Ectodermal cell (in vitro differentiated cells): Measurements from ENCODE around the gene ALOX15B.
"Not testable (repeated sequence)": the region's sequence is repeated elsewhere in the genome, so short reads cannot be mapped to it uniquely, and the experiment has no call there.

Source experiments
- H3K27ac ChIP-seq: 2 replicates; pipeline ENCODE4 v1.7.0; 2013; ENCODE audit warnings: mild to moderate bottlenecking, low read depth, low read length; ENCODE audit not compliant: insufficient read depth, poor library complexity, severe bottlenecking
- H3K27me3 ChIP-seq: 2 replicates; pipeline ENCODE4 v1.7.0; 2013; ENCODE audit warnings: mild to moderate bottlenecking, low read length; ENCODE audit not compliant: insufficient read depth, control insufficient read depth, poor library complexity, severe bottlenecking
- H3K36me3 ChIP-seq: one replicate; pipeline ENCODE4 v1.7.0; 2013; ENCODE audit warnings: low read length; ENCODE audit not compliant: control insufficient read depth, insufficient read depth
- H3K4me1 ChIP-seq: one replicate; pipeline ENCODE4 v1.7.0; 2013; ENCODE audit warnings: low read length; ENCODE audit not compliant: control insufficient read depth, insufficient read depth
- H3K4me3 ChIP-seq: 2 replicates; pipeline ENCODE4 v1.7.0; 2013; ENCODE audit warnings: low read depth, low read length, control low read depth; ENCODE audit not compliant: insufficient read depth
- H3K9me3 ChIP-seq: 2 replicates; pipeline ENCODE4 v1.7.0; 2013; ENCODE audit warnings: mild to moderate bottlenecking, low read length, moderate library complexity; ENCODE audit not compliant: control insufficient read depth
- WGBS, 2 experiments: methylation state at CpG; one replicate each; pipeline ENCODE4 v1.1.7; 2013; ENCODE audit warnings: missing lambda C conversion rate in 2 of 2; 5-methylcytosine and 5-hydroxymethylcytosine counted together

The ALOX15B gene

GRCh38 chr17:8072729-8073461 is 34.0 kb downstream of the ALOX15B start:
- H3K9me3 ChIP-seq, result no peaks in the 10 kb centered on the region
- H3K4me3 ChIP-seq, result peak overlapping the region; percentile 2
- WGBS, 2 experiments, result 5% methylated on average over 40 of the region's 40 CpGs
- peaks cover 7% of the 10 kb centered on the region for H3K4me1 ChIP-seq
- peaks cover 95% of the 10 kb centered on the region for H3K27me3 ChIP-seq
- no peak overlapping the region for H3K27ac ChIP-seq
- no peaks in the 10 kb centered on the region for H3K36me3 ChIP-seq

- 9% methylated on average over 28 of the region's 28 CpGs for WGBS, 2 experiments
- H3K36me3 ChIP-seq, result no peaks in the 10 kb centered on the region
- H3K4me3 ChIP-seq, result no peak overlapping the region
- peaks cover 96% of the 10 kb centered on the region for H3K27me3 ChIP-seq
- no peaks in the 10 kb centered on the region for H3K9me3 ChIP-seq
- no peak overlapping the region for H3K27ac ChIP-seq
- H3K4me1 ChIP-seq, result peaks cover 7% of the 10 kb centered on the region
Measured at GRCh38 chr17:8073627-8074484, 35.0 kb downstream of the ALOX15B start.

GRCh38 chr17:8074554-8074953 is 35.7 kb downstream of the ALOX15B start:
- Histone ChIP-seq H3K9me3 (no peaks in the 10 kb centered on the region), H3K27ac (no peak overlapping the region), H3K4me1 (peaks cover 7% of the 10 kb centered on the region), H3K4me3 (no peak overlapping the region), H3K27me3 (peaks cover 98% of the 10 kb centered on the region), H3K36me3 (no peaks in the 10 kb centered on the region)
- WGBS, 2 experiments, result 68 to 71% methylated on average over 7 of the region's 7 CpGs

GRCh38 chr17:8075081-8075480 is 36.2 kb downstream of the ALOX15B start:
- Histone ChIP-seq H3K4me1 (peaks cover 7% of the 10 kb centered on the region), H3K27me3 (peaks cover 98% of the 10 kb centered on the region), H3K9me3 (no peaks in the 10 kb centered on the region), H3K27ac (no peak overlapping the region), H3K4me3 (no peak overlapping the region), H3K36me3 (no peaks in the 10 kb centered on the region)
- WGBS, 2 experiments, result 89 to 98% methylated on average over 3 of the region's 3 CpGs

GRCh38 chr17:8075574-8076342 is 36.9 kb downstream of the ALOX15B start:
- Histone ChIP-seq H3K27ac (no peak overlapping the region), H3K4me1 (peaks cover 7% of the 10 kb centered on the region), H3K4me3 (no peak overlapping the region), H3K27me3 (peaks cover 98% of the 10 kb centered on the region), H3K36me3 (no peaks in the 10 kb centered on the region), H3K9me3 (no peaks in the 10 kb centered on the region)
- WGBS, 2 experiments, result 87 to 88% methylated on average over 14 of the region's 14 CpGs

- Histone ChIP-seq H3K36me3 (no peaks in the 10 kb centered on the region), H3K4me3 (no peak overlapping the region), H3K9me3 (no peaks in the 10 kb centered on the region), H3K27ac (no peak overlapping the region), H3K4me1 (peaks cover 7% of the 10 kb centered on the region), H3K27me3 (peaks cover 98% of the 10 kb centered on the region)
- 90 to 92% methylated on average over 13 of the region's 13 CpGs for WGBS, 2 experiments
Measured at GRCh38 chr17:8076502-8077266, 37.8 kb downstream of the ALOX15B start.

GRCh38 chr17:8077939-8078338 is 39.1 kb downstream of the ALOX15B start:
- peaks cover 95% of the 10 kb centered on the region for H3K27me3 ChIP-seq
- 78 to 82% methylated on average over 4 to 5 of the region's 5 CpGs for WGBS, 2 experiments
- not testable (repeated sequence) for H3K9me3 ChIP-seq, H3K27ac ChIP-seq, H3K4me1 ChIP-seq, H3K4me3 ChIP-seq, H3K36me3 ChIP-seq

GRCh38 chr17:8079291-8080207 is 40.7 kb downstream of the ALOX15B start:
- Histone ChIP-seq H3K27ac (no peak overlapping the region), H3K4me1 (no peaks in the 10 kb centered on the region), H3K27me3 (peaks cover 79% of the 10 kb centered on the region), H3K36me3 (no peaks in the 10 kb centered on the region), H3K9me3 (no peaks in the 10 kb centered on the region), H3K4me3 (peak overlapping the region; percentile 51)
- 1 to 2% methylated on average over 87 of the region's 87 CpGs for WGBS, 2 experiments
